ENCODE results near the gene IL32. TPM values are rescaled to one million over a fixed set of nuclear protein-coding genes. Genes with fewer than 3 reads are reported as not detected.
A peak's percentile ranks its signal among the peaks of the same experiment; 100 is the strongest.

IL32 gene
- total RNA-seq, 1 donor: 25.0 TPM

DNA sequence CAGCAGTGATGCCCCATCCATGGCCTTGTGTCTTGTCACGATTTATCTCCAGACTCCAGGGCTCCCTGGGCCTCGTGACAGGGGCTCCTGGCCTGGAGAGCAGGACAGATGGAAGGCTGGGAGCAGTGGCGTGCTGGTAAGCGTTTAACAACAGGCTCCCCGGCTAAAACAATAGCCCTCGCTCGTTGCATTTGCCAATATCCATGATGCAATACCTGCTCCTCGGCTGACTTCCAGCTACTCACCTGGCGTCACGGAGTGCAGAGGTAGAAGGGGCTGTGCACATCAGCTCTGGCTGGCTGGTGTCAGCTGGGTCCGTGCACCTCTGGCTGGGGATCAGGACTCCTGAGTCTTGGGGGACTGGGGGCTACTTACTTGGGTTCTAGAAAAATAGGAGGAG is 27.2 kb upstream of the IL32 start:
- no peak overlapping the region for H3K4me3 ChIP-seq (ENCODE audit: low read depth, low read length)
- TF ChIP-seq, protein P1, sequence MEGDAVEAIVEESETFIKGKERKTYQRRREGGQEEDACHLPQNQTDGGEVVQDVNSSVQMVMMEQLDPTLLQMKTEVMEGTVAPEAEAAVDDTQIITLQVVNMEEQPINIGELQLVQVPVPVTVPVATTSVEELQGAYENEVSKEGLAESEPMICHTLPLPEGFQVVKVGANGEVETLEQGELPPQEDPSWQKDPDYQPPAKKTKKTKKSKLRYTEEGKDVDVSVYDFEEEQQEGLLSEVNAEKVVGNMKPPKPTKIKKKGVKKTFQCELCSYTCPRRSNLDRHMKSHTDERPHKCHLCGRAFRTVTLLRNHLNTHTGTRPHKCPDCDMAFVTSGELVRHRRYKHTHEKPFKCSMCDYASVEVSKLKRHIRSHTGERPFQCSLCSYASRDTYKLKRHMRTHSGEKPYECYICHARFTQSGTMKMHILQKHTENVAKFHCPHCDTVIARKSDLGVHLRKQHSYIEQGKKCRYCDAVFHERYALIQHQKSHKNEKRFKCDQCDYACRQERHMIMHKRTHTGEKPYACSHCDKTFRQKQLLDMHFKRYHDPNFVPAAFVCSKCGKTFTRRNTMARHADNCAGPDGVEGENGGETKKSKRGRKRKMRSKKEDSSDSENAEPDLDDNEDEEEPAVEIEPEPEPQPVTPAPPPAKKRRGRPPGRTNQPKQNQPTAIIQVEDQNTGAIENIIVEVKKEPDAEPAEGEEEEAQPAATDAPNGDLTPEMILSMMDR (IDR thresholded peaks at IDR 0.05; ENCODE audit: insufficient read depth, low read depth, low read length): no peak
- DNase-seq (ENCODE audit: low read depth): no peak

DNA sequence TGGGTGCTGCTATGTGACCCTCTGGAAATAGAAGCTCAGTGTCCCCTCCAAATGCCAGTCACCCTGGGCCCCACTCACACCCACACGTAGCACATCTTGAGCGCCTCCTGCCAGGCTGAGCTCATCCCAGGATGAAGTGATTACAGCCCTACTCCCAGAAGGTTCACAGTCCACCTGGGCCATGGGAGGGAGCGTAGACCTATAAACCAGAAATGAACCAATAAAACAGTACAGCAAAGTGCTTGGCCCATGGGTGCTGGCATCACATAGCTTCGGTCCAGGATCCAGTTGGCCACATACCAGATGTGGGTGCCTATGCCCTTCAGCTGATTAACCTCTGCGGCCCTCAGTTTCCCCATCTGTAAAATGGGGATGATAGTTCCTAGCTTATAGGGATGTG is 26.5 kb upstream of the IL32 start:
- no peak overlapping the region for H3K4me3 ChIP-seq (ENCODE audit: low read depth, low read length)
- TF ChIP-seq, protein P1 (IDR thresholded peaks at IDR 0.05; ENCODE audit: insufficient read depth, low read depth, low read length): no peak
- DNase-seq (ENCODE audit: low read depth): no peak

DNA sequence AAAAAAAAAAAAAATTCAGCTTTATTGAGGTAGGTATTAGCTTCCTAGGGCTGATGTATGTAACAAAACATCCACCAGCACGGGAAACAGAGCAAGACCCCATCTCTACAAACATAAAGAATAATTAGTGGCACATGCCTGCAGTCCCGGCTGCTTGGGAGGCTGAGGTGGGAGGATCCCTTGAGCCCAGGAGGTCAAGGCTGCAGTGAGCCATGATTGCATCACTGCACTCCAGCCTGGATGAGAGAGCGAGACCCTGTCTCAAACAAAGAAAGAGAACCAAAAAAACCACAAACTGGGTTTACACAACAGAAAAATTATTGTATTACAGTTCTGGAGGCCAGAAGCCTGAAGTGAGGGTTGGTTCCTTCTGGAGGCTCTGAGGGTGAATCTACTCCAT is 23.1 kb upstream of the IL32 start:
- TF ChIP-seq, protein P1 (IDR thresholded peaks at IDR 0.05; ENCODE audit: insufficient read depth, low read depth, low read length): no peak
- H3K4me3 ChIP-seq (ENCODE audit: low read depth, low read length): no peak overlapping the region
- DNase-seq (ENCODE audit: low read depth): no peak

DNA sequence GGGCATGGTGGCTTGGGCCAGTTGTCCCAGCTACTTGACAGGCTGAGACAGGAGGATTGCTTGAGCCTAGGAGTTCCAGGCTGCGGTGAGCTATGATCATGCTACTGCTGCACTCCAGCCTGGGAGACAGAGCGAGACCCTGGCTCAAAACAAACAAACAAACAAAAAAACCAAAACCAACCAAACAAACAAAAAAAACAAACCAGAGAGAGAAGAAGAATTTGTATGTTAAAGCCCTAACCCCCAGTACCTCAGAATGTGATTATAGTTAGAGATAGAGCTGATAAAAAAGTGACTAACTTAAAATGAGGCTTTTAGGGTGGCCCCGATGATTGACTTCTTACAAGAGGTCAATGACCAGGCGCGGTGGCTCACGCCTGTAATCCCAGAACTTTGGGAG is 20.7 kb upstream of the IL32 start:
- no peak overlapping the region for H3K4me3 ChIP-seq (ENCODE audit: low read depth, low read length)
- no peak for DNase-seq (ENCODE audit: low read depth)
- TF ChIP-seq, protein P1 (IDR thresholded peaks at IDR 0.05; ENCODE audit: insufficient read depth, low read depth, low read length): no peak

DNA sequence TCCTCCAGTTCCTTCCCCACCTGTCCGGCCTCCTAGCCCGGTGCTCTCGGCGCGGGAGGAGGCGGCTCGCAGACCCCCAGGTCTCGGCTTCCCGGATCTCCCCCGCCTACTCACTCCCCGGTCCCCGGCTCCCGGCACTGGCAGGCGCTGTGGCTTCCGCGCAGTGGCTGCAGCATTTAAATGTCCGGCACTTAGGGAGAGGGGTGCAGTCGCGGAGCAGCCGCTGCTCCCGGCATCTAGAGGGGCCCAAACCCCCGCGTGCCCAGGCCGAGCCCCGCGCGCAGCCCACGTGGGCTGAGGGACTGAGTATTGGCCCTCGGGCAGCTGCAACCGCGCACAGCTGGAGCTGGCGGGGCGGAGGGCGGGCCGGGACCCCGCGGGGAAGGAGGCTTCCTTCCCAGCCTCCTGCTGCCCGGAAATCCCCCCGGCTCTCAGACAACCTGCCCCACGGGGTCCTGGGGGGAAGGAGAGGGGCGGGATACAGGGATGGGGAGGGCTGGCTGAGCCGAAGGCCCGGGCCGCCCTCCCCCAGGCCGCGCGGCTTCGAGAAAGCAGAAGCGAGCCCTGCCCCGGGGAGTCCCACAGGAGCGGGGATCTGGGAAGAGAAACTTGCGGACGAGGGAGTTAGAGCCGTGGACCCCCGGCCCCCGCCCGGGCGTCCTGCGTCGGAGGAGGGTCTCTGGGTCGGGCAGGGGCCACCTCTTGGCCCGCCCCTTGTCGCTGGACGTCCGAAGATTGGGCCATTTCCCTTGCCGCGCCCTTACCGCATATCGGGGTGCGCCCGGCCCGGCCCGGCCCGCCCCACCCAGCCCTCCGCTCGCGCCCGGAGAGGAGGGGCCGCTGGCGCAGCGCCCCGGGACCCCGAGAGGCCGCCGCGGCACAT is 19.4 kb upstream of the IL32 start, which contains the start of gene MMP25:
MMP25 (plus strand) TSS at position 804 of the 883 bp plus-strand sequence. CDS start 357 bp downstream, outside the sequence.
- TF ChIP-seq, protein P1 (IDR thresholded peaks at IDR 0.05; ENCODE audit: insufficient read depth, low read depth, low read length): no peak
- DNase-seq (ENCODE audit: low read depth): no peak
- H3K4me3 ChIP-seq (ENCODE audit: low read depth, low read length): peak within 1 kb of the TSS; percentile 51

DNA sequence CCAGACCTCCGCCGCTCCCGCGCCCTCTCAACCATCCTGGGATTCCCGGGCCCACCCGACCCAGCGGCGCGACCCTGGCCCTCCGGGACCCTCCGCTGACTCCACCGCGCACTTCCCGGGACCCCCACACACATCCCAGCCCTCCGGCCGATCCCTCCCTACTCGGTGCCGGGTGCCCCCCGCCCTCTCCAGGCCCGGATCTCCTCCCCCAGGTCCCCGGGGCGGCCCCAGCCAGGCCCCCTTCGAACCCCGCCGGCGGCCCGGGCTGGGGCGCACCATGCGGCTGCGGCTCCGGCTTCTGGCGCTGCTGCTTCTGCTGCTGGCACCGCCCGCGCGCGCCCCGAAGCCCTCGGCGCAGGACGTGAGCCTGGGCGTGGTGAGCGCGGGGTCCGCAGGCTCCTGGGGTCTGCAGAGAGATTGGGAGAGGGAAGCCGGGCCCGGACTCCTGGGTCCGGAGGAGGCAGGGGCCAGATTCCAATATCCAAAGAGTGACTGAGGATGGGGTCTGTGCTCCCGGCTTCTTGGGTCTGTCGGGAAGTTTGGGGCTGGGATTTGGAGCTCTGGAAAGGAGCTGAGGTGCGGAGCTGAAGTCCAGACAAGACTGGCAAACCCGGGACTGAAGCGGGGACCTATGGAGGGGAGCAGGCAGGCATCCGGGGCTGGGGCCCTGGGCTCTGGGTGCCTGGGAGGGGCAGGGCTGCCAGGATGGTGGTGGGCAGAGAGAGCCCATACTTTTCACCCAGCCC is 18.6 kb upstream of the IL32 start:
- no peak for DNase-seq (ENCODE audit: low read depth)
- TF ChIP-seq, protein P1 (IDR thresholded peaks at IDR 0.05; ENCODE audit: insufficient read depth, low read depth, low read length): no peak
- no peak overlapping the region for H3K4me3 ChIP-seq (ENCODE audit: low read depth, low read length)

Data from fibroblast of villous mesenchyme (primary cell).